Trophoblast cell (in vitro differentiated cells and primary cell): ENCODE data around the gene CCR9.

Source experiments
- DNase-seq, 2 donors: peaks; one replicate each; pipeline ENCODE4 v3.0.0-alpha.2; 2016
- H2AFZ ChIP-seq: 2 replicates; pipeline ENCODE4 v1.6.1; 2013; ENCODE audit warnings: low read length, moderate library complexity, mild to moderate bottlenecking; ENCODE audit not compliant: insufficient read depth, poor library complexity
- H2AK5ac ChIP-seq: 2 replicates; pipeline ENCODE4 v1.6.1; 2013; ENCODE audit warnings: mild to moderate bottlenecking, low read length
- H2BK120ac ChIP-seq: 2 replicates; pipeline ENCODE4 v1.6.1; 2013; ENCODE audit warnings: low read length, mild to moderate bottlenecking, moderate library complexity; ENCODE audit not compliant: insufficient read depth, poor library complexity
- H2BK12ac ChIP-seq: 2 replicates; pipeline ENCODE4 v1.6.1; 2013; ENCODE audit warnings: mild to moderate bottlenecking, low read length, moderate library complexity
- H2BK5ac ChIP-seq: 2 replicates; pipeline ENCODE4 v1.6.1; 2013; ENCODE audit warnings: low read length, low read depth, moderate library complexity, mild to moderate bottlenecking; ENCODE audit not compliant: poor library complexity
- H3K14ac ChIP-seq: 2 replicates; pipeline ENCODE4 v1.6.1; 2013; ENCODE audit warnings: mild to moderate bottlenecking, low read length
- H3K18ac ChIP-seq: 2 replicates; pipeline ENCODE4 v1.6.1; 2013; ENCODE audit warnings: mild to moderate bottlenecking, low read length
- H3K23ac ChIP-seq: 2 replicates; pipeline ENCODE4 v1.6.1; 2013; ENCODE audit warnings: low read length
- H3K27ac ChIP-seq: 2 replicates; pipeline ENCODE4 v1.5.1; 2013; ENCODE audit warnings: low read depth, mild to moderate bottlenecking, inconsistent platforms, low read length, moderate library complexity
- H3K27me3 ChIP-seq: 2 replicates; pipeline ENCODE4 v1.6.1; 2013; ENCODE audit warnings: inconsistent platforms, mild to moderate bottlenecking, low read length, moderate library complexity; ENCODE audit not compliant: insufficient read depth
- H3K36me3 ChIP-seq, 2 experiments: 1 replicate in 1 of 2; 2 replicates in 1 of 2; pipeline ENCODE4 v1.6.1; 2013; ENCODE audit warnings: low read length in 2 of 2, mild to moderate bottlenecking in 2 of 2, moderate library complexity in 1 of 2; ENCODE audit not compliant: insufficient read depth in 2 of 2, control insufficient read depth in 1 of 2
- H3K4ac ChIP-seq: 2 replicates; pipeline ENCODE4 v1.6.1; 2013; ENCODE audit warnings: low read depth, mild to moderate bottlenecking, low read length, moderate library complexity
- H3K4me1 ChIP-seq, 2 experiments: 1 replicate in 1 of 2; 2 replicates in 1 of 2; pipeline ENCODE4 v1.6.1; 2013; ENCODE audit warnings: low read length in 2 of 2, mild to moderate bottlenecking in 2 of 2, moderate library complexity in 1 of 2; ENCODE audit not compliant: insufficient read depth in 2 of 2, control insufficient read depth in 1 of 2
- H3K4me2 ChIP-seq: 2 replicates; pipeline ENCODE4 v1.6.1; 2013; ENCODE audit warnings: inconsistent platforms, mild to moderate bottlenecking, low read length, moderate library complexity
- H3K4me3 ChIP-seq: 2 replicates; pipeline ENCODE4 v1.5.1; 2013; ENCODE audit warnings: mild to moderate bottlenecking, low read depth, low read length, inconsistent platforms
- H3K79me1 ChIP-seq: one replicate; pipeline ENCODE4 v1.6.1; 2013; ENCODE audit warnings: low read length
- H3K79me2 ChIP-seq: 2 replicates; pipeline ENCODE4 v1.6.1; 2013; ENCODE audit warnings: low read length, mild to moderate bottlenecking; ENCODE audit not compliant: control insufficient read depth, insufficient read depth, poor library complexity
- H3K9ac ChIP-seq: 2 replicates; pipeline ENCODE4 v1.6.1; 2013; ENCODE audit warnings: mild to moderate bottlenecking, low read length
- H3K9me3 ChIP-seq: 2 replicates; pipeline ENCODE4 v1.6.1; 2013; ENCODE audit warnings: low read depth, mild to moderate bottlenecking, control low read depth, inconsistent platforms, low read length; ENCODE audit not compliant: insufficient read depth
- H4K12ac ChIP-seq: 2 replicates; pipeline ENCODE4 v1.6.1; 2013; ENCODE audit warnings: low read depth, mild to moderate bottlenecking, low read length, moderate library complexity
- H4K8ac ChIP-seq: 2 replicates; pipeline ENCODE4 v1.6.1; 2013; ENCODE audit warnings: low read depth, mild to moderate bottlenecking, low read length, moderate library complexity
- H4K91ac ChIP-seq: one replicate; pipeline ENCODE4 v1.6.1; 2013; ENCODE audit warnings: low read depth, mild to moderate bottlenecking, low read length, moderate library complexity
- WGBS: extraction: QIAGEN DNeasy Blood & Tissue Kit; methylation state at CpG from one replicate; pipeline ENCODE4 v1.1.7; 2013; ENCODE audit warnings: missing lambda C conversion rate; ENCODE audit not compliant: insufficient read length, insufficient coverage; ENCODE audit errors: extremely low coverage; 5-methylcytosine and 5-hydroxymethylcytosine counted together

Gene CCR9

GRCh38 chr3:45917146-45917898, 31.0 kb downstream of the CCR9 start:
- no peak overlapping the region for H3K23ac ChIP-seq
- H3K4me1 ChIP-seq = no peaks in the 10 kb centered on the region
- no peak overlapping the region for H4K8ac ChIP-seq
- no peak overlapping the region for H3K4me2 ChIP-seq
- H3K9me3 ChIP-seq = peaks cover 1% of the 10 kb centered on the region
- no CpG with 5 or more reads among the region's 6 CpGs for WGBS
- no peak overlapping the region for H2BK12ac ChIP-seq
- H2AK5ac ChIP-seq = no peak overlapping the region
- peaks cover 9 to 11% of the 10 kb centered on the region in 2 experiments for H3K36me3 ChIP-seq
- H3K27me3 ChIP-seq = no peaks in the 10 kb centered on the region
- no peak overlapping the region for H3K14ac ChIP-seq
- no peak overlapping the region for H3K27ac ChIP-seq
- H3K9ac ChIP-seq = no peak overlapping the region
- no peak overlapping the region for H4K91ac ChIP-seq
- no peak overlapping the region for H2BK120ac ChIP-seq
- H3K79me1 ChIP-seq = no peaks in the 10 kb centered on the region
- H3K18ac ChIP-seq = no peak overlapping the region
- no peak overlapping the region for H2BK5ac ChIP-seq
- H3K4me3 ChIP-seq = no peak overlapping the region
- H3K79me2 ChIP-seq = no peaks in the 10 kb centered on the region
- H4K12ac ChIP-seq = no peak overlapping the region
- no peak for DNase-seq
- H3K4ac ChIP-seq = no peak overlapping the region
- H2AFZ ChIP-seq = no peak overlapping the region

- peaks cover 22 to 24% of the 10 kb centered on the region in 2 experiments for H3K36me3 ChIP-seq
- no peak overlapping the region for H2AFZ ChIP-seq
- H3K27me3 ChIP-seq = no peaks in the 10 kb centered on the region
- no peak overlapping the region for H4K8ac ChIP-seq
- no peak for DNase-seq
- H2BK120ac ChIP-seq = no peak overlapping the region
- no peak overlapping the region for H2BK5ac ChIP-seq
- no peak overlapping the region for H3K27ac ChIP-seq
- no peak overlapping the region for H3K14ac ChIP-seq
- no peak overlapping the region for H3K23ac ChIP-seq
- H3K9ac ChIP-seq = no peak overlapping the region
- H3K18ac ChIP-seq = no peak overlapping the region
- H4K91ac ChIP-seq = no peak overlapping the region
- no peak overlapping the region for H4K12ac ChIP-seq
- no peak overlapping the region for H3K4me3 ChIP-seq
- WGBS = no CpG with 5 or more reads among the region's 14 CpGs
- no peaks in the 10 kb centered on the region for H3K79me2 ChIP-seq
- no peaks in the 10 kb centered on the region for H3K9me3 ChIP-seq
- no peaks in the 10 kb centered on the region for H3K79me1 ChIP-seq
- H3K4ac ChIP-seq = no peak overlapping the region
- H2AK5ac ChIP-seq = no peak overlapping the region
- H3K4me1 ChIP-seq = no peaks in the 10 kb centered on the region
- no peak overlapping the region for H2BK12ac ChIP-seq
- H3K4me2 ChIP-seq = no peak overlapping the region
These were observed 35.1 kb downstream of the CCR9 start for GRCh38 chr3:45921158-45922038.

- H3K18ac ChIP-seq = no peak overlapping the region
- no peak overlapping the region for H3K4me2 ChIP-seq
- no peak overlapping the region for H2AFZ ChIP-seq
- no CpG with 5 or more reads among the region's 3 CpGs for WGBS
- no peak overlapping the region for H3K23ac ChIP-seq
- no peaks in the 10 kb centered on the region for H3K79me2 ChIP-seq
- H2BK12ac ChIP-seq = no peak overlapping the region
- no peak overlapping the region for H3K4ac ChIP-seq
- no peak overlapping the region for H2BK120ac ChIP-seq
- no peak for DNase-seq
- no peaks in the 10 kb centered on the region for H3K27me3 ChIP-seq
- H3K14ac ChIP-seq = no peak overlapping the region
- peaks cover 23 to 24% of the 10 kb centered on the region in 2 experiments for H3K36me3 ChIP-seq
- H2BK5ac ChIP-seq = no peak overlapping the region
- no peaks in the 10 kb centered on the region for H3K79me1 ChIP-seq
- no peak overlapping the region for H2AK5ac ChIP-seq
- no peak overlapping the region for H4K91ac ChIP-seq
- no peak overlapping the region for H4K8ac ChIP-seq
- no peak overlapping the region for H3K4me3 ChIP-seq
- H3K9me3 ChIP-seq = no peaks in the 10 kb centered on the region
- H4K12ac ChIP-seq = no peak overlapping the region
- no peak overlapping the region for H3K9ac ChIP-seq
- no peaks in the 10 kb centered on the region for H3K4me1 ChIP-seq
- H3K27ac ChIP-seq = no peak overlapping the region
These were observed 35.6 kb downstream of the CCR9 start for GRCh38 chr3:45922039-45922326.

GRCh38 chr3:45922950-45923590, 36.7 kb downstream of the CCR9 start:
- Histone ChIP-seq H4K12ac (no peak overlapping the region), H2BK5ac (no peak overlapping the region), H3K23ac (no peak overlapping the region), H3K9me3 (no peaks in the 10 kb centered on the region), H3K27me3 (no peaks in the 10 kb centered on the region), H3K18ac (no peak overlapping the region), H3K4ac (no peak overlapping the region), H3K79me2 (no peaks in the 10 kb centered on the region), H3K14ac (no peak overlapping the region), H3K36me3 (peaks cover 28 to 29% of the 10 kb centered on the region in 2 experiments), H3K4me1 (no peaks in the 10 kb centered on the region), H3K4me3 (no peak overlapping the region), H2BK12ac (no peak overlapping the region), H2AK5ac (no peak overlapping the region), H2AFZ (no peak overlapping the region), H4K8ac (no peak overlapping the region), H2BK120ac (no peak overlapping the region), H3K27ac (no peak overlapping the region), H3K4me2 (no peak overlapping the region), H3K79me1 (no peaks in the 10 kb centered on the region), H3K9ac (no peak overlapping the region), H4K91ac (no peak overlapping the region)
- DNase-seq = no peak
- no CpG with 5 or more reads among the region's 4 CpGs for WGBS
